Neural progenitor cell (in vitro differentiated cells): ENCODE results near the gene ORAI2. TPM values are rescaled to one million over a fixed set of nuclear protein-coding genes. Genes with fewer than 3 reads are reported as not detected.

Source experiments
- DNase-seq: peaks from one replicate; pipeline ENCODE4 v3.0.0-alpha.2; 2016; ENCODE audit warnings: low spot score
- H2AFZ ChIP-seq: fragments of 200-600 bp; sonication (generic); replicated peaks from 2 replicates; pipeline ENCODE4 v1.6.1; 2016; ENCODE audit warnings: antibody characterized with exemption
- H3F3A ChIP-seq: fragments of 200-600 bp; sonication (generic); 2 replicates; pipeline ENCODE4 v1.6.1; 2016; ENCODE audit warnings: antibody characterized with exemption, low read depth
- H3K27ac ChIP-seq: fragments of 200-600 bp; sonication (generic); 2 replicates; pipeline ENCODE4 v1.5.1; 2016; ENCODE audit warnings: mild to moderate bottlenecking
- H3K27me3 ChIP-seq: fragments of 200-600 bp; sonication (generic); 2 replicates; pipeline ENCODE4 v1.6.1; 2016; ENCODE audit warnings: mild to moderate bottlenecking, moderate library complexity
- H3K36me3 ChIP-seq: fragments of 200-600 bp; sonication (generic); 2 replicates; pipeline ENCODE4 v1.5.1; 2016
- H3K4me1 ChIP-seq: fragments of 200-600 bp; sonication (generic); 2 replicates; pipeline ENCODE4 v1.6.1; 2016; ENCODE audit warnings: mixed run types
- H3K4me2 ChIP-seq: fragments of 200-600 bp; sonication (generic); 2 replicates; pipeline ENCODE4 v1.6.1; 2016
- H3K4me3 ChIP-seq: fragments of 200-600 bp; sonication (generic); 2 replicates; pipeline ENCODE4 v1.5.1; 2016
- H3K79me2 ChIP-seq: fragments of 200-600 bp; sonication (generic); 2 replicates; pipeline ENCODE4 v1.6.1; 2016; ENCODE audit warnings: low read depth
- H3K9ac ChIP-seq: fragments of 200-600 bp; sonication (generic); 2 replicates; pipeline ENCODE4 v1.6.1; 2016
- H3K9me3 ChIP-seq: fragments of 200-600 bp; sonication (generic); 2 replicates; pipeline ENCODE4 v1.5.1; 2016; ENCODE audit warnings: low read depth
- H4K20me1 ChIP-seq: fragments of 200-600 bp; sonication (generic); 2 replicates; pipeline ENCODE4 v1.6.1; 2016; ENCODE audit warnings: low read depth
- H3K27ac Mint-ChIP-seq: 3 replicates; pipeline ENCODE4 v1.8.0; 2021; ENCODE audit warnings: mixed read lengths
- H3K27me3 Mint-ChIP-seq: 2 replicates; pipeline ENCODE4 v1.8.0; 2022; ENCODE audit warnings: low read depth, mild to moderate bottlenecking, inconsistent platforms, moderate library complexity, mixed read lengths; ENCODE audit not compliant: insufficient read depth
- H3K36me3 Mint-ChIP-seq: 3 replicates; pipeline ENCODE4 v1.8.0; 2021; ENCODE audit warnings: mixed read lengths
- H3K4me1 Mint-ChIP-seq: 3 replicates; pipeline ENCODE4 v1.8.0; 2021; ENCODE audit warnings: mixed read lengths
- H3K4me3 Mint-ChIP-seq: 3 replicates; pipeline ENCODE4 v1.8.0; 2021; ENCODE audit warnings: mild to moderate bottlenecking, moderate library complexity, mixed read lengths
- H3K9me3 Mint-ChIP-seq: 3 replicates; pipeline ENCODE4 v1.8.0; 2020; ENCODE audit warnings: mixed read lengths
- CTCF ChIP-seq: fragments of 200-600 bp; sonication (generic); IDR thresholded peaks from 2 replicates; pipeline ENCODE4 v1.5.1; 2017; ENCODE audit warnings: antibody characterized with exemption, mild to moderate bottlenecking
- EZH2 ChIP-seq: fragments of 200-600 bp; sonication (generic); IDR thresholded peaks from 2 replicates; pipeline ENCODE4 v1.6.1; 2017; ENCODE audit warnings: antibody characterized with exemption, mild to moderate bottlenecking, moderate library complexity
- EZH2phosphoT487 ChIP-seq: fragments of 200-600 bp; sonication (generic); IDR thresholded peaks from 2 replicates; pipeline ENCODE4 v1.6.1; 2017; ENCODE audit warnings: antibody characterized with exemption
- total RNA-seq: library from RNA; depleted of rRNA; stranded (reverse); fragments of >200 nt; gene quantifications from 2 replicates; pipeline ENCODE4 v1.2.3, GENCODE V29; 2015; ENCODE audit warnings: low replicate concordance

The ORAI2 gene
- total RNA-seq, 1 donor from 2014 or later, result 15.7 TPM

- Histone ChIP-seq H3K36me3 (no peaks in the 10 kb centered on the region), H3K27me3 (no peaks in the 10 kb centered on the region), H3K9me3 (no peaks in the 10 kb centered on the region), H3K79me2 (peaks cover 8% of the 10 kb centered on the region), H3K4me1 (peaks cover 5% of the 10 kb centered on the region), H3K9ac (no peak overlapping the region), H2AFZ (no peak overlapping the region), H3K4me3 (no peak overlapping the region), H3F3A (peaks cover 31% of the 10 kb centered on the region), H3K27ac (no peak overlapping the region), H3K4me2 (no peak overlapping the region), H4K20me1 (no peaks in the 10 kb centered on the region)
- peak overlapping the region; percentile 63 for H3K4me3 Mint-ChIP-seq
- no peak for DNase-seq
- H3K27me3 Mint-ChIP-seq, result peaks cover 5% of the 10 kb centered on the region
- TF ChIP-seq CTCF, result no peak
- no peak for TF ChIP-seq EZH2phosphoT487
- peaks cover 24% of the 10 kb centered on the region for H3K4me1 Mint-ChIP-seq
- peak overlapping the region; percentile 31 for H3K27ac Mint-ChIP-seq
- no peaks in the 10 kb centered on the region for H3K9me3 Mint-ChIP-seq
- H3K36me3 Mint-ChIP-seq, result peaks cover 9% of the 10 kb centered on the region
Observed at GRCh38 chr7:102436118-102436517, 2.7 kb downstream of the ORAI2 start.

- no peak overlapping the region for H3K4me3 ChIP-seq
- peak overlapping the region; percentile 82 for H3K27ac ChIP-seq
- H3K4me1 ChIP-seq, result no peaks in the 10 kb centered on the region
- H3K36me3 ChIP-seq, result no peaks in the 10 kb centered on the region
- DNase-seq, result peak; percentile 63
- no peaks in the 10 kb centered on the region for H3K9me3 ChIP-seq
- H4K20me1 ChIP-seq, result no peaks in the 10 kb centered on the region
- no peak overlapping the region for H2AFZ ChIP-seq
- Mint-ChIP-seq H3K27ac (no peak overlapping the region), H3K4me3 (no peak overlapping the region), H3K27me3 (peaks cover 2% of the 10 kb centered on the region), H3K36me3 (peaks cover 18% of the 10 kb centered on the region), H3K4me1 (peaks cover 12% of the 10 kb centered on the region), H3K9me3 (no peaks in the 10 kb centered on the region)
- H3F3A ChIP-seq, result peaks cover 11% of the 10 kb centered on the region
- no peaks in the 10 kb centered on the region for H3K79me2 ChIP-seq
- no peak for TF ChIP-seq EZH2
- no peak for TF ChIP-seq EZH2phosphoT487
- TF ChIP-seq CTCF, result no peak
- no peak overlapping the region for H3K4me2 ChIP-seq
- no peaks in the 10 kb centered on the region for H3K27me3 ChIP-seq
- H3K9ac ChIP-seq, result no peak overlapping the region
Observed at GRCh38 chr7:102439963-102440795, 6.8 kb downstream of the ORAI2 start.

GRCh38 chr7:102444961-102445673 lies 11.7 kb downstream of the ORAI2 start:
- peaks cover 6% of the 10 kb centered on the region for H3F3A ChIP-seq
- H4K20me1 ChIP-seq, result no peaks in the 10 kb centered on the region
- Mint-ChIP-seq H3K36me3 (peaks cover 16% of the 10 kb centered on the region), H3K4me3 (no peak overlapping the region), H3K27me3 (peaks cover 2% of the 10 kb centered on the region), H3K9me3 (no peaks in the 10 kb centered on the region), H3K4me1 (peaks cover 5% of the 10 kb centered on the region), H3K27ac (no peak overlapping the region)
- no peaks in the 10 kb centered on the region for H3K9me3 ChIP-seq
- H3K36me3 ChIP-seq, result no peaks in the 10 kb centered on the region
- no peak for DNase-seq
- TF ChIP-seq EZH2 (no peak), CTCF (no peak), EZH2phosphoT487 (no peak)
- no peaks in the 10 kb centered on the region for H3K79me2 ChIP-seq
- H3K9ac ChIP-seq, result no peak overlapping the region
- no peak overlapping the region for H2AFZ ChIP-seq
- H3K4me1 ChIP-seq, result no peaks in the 10 kb centered on the region
- H3K4me3 ChIP-seq, result no peak overlapping the region
- no peak overlapping the region for H3K27ac ChIP-seq
- no peaks in the 10 kb centered on the region for H3K27me3 ChIP-seq
- H3K4me2 ChIP-seq, result no peak overlapping the region
